GM21786 (cell line): ENCODE measurements around the gene STK11IP.

ENCODE experiments used
- ATAC-seq: cut with Tn5 transposase; IDR thresholded peaks from one replicate; pipeline ENCODE4 v1.9.1; 2021; ENCODE audit not compliant: unreplicated experiment

STK11IP gene, protein sequence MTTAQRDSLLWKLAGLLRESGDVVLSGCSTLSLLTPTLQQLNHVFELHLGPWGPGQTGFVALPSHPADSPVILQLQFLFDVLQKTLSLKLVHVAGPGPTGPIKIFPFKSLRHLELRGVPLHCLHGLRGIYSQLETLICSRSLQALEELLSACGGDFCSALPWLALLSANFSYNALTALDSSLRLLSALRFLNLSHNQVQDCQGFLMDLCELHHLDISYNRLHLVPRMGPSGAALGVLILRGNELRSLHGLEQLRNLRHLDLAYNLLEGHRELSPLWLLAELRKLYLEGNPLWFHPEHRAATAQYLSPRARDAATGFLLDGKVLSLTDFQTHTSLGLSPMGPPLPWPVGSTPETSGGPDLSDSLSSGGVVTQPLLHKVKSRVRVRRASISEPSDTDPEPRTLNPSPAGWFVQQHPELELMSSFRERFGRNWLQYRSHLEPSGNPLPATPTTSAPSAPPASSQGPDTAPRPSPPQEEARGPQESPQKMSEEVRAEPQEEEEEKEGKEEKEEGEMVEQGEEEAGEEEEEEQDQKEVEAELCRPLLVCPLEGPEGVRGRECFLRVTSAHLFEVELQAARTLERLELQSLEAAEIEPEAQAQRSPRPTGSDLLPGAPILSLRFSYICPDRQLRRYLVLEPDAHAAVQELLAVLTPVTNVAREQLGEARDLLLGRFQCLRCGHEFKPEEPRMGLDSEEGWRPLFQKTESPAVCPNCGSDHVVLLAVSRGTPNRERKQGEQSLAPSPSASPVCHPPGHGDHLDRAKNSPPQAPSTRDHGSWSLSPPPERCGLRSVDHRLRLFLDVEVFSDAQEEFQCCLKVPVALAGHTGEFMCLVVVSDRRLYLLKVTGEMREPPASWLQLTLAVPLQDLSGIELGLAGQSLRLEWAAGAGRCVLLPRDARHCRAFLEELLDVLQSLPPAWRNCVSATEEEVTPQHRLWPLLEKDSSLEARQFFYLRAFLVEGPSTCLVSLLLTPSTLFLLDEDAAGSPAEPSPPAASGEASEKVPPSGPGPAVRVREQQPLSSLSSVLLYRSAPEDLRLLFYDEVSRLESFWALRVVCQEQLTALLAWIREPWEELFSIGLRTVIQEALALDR

DNA sequence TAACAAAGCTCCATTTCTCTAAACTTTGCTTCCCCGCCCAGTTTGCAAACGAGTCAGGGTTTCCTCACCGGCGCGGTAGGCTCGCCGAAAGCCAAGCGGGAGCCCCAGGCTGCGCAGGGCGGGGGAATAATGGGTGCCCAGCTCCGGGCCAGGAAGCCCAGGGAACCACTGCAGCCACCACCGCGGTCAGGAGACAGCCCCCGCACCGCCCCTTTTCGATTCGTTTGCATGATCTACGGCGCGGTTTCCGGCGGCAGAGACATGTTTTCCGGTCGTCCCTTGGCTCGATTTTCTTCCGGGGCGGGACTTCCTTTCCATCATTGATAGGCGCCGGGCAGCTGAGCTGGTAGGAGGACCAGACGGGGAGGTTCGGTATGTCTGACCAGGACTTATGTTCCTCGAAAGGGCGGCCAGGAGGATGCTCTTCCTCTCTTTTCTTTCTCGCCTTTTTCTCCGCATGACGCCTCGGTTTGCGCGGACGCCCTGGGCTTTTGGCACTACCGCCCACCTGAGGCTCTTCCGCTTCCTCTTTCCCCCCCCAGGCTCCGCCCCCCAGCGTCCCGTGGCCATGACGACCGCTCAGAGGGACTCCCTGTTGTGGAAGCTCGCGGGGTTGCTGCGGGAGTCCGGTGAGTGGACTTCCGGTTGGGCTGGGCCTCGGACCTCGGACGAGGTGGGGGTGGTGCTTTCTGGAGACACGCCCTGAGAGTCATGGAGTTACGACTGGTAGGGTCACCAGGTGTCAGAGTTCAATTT, at the start of gene STK11IP:
STK11IP (plus strand) TSS at position 306 of the 756 bp plus-strand sequence; CDS start at position 569, 263 bp downstream.
- ATAC-seq = peak; percentile 92

DNA sequence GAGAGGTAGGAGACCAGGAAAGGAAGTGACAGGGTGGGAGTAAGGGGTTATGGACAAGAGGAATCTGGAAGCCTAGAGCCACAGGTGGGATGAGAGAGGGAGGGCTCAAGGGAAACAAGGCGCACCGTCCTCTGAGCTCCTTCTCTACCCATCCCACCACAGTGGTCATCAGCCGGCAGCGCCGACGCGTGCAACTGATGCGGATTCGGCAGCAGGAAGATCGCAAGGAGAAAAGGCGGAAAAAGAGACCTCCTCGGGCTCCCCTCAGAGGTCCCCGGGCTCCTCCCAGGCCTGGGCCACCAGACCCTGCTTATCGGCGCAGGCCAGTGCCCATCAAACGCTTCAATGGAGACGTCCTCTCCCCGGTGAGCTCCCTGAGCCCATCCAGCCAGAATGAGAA, 48.7 kb upstream of the STK11IP start:
- ATAC-seq = no peak

DNA sequence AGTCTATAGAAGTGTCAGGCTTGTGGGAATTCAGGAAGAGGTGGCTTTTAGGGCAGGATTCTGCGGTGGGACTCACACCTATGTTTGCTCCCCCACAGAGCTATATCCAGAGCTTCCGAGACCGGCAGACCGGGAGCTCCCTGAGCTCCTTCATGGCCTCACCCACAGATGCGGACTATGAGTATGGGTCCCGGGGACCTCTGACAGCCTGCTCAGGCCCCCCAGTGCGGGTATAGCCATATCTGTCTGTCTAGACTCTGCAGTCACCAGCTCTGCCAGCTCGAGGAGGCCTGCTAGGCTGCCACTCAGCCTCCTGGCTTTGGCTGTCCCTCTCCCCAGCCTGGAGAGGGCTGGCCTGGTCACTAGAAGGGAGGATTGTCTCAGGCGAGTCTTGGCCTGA, 48.0 kb upstream of the STK11IP start:
- no peak for ATAC-seq

DNA sequence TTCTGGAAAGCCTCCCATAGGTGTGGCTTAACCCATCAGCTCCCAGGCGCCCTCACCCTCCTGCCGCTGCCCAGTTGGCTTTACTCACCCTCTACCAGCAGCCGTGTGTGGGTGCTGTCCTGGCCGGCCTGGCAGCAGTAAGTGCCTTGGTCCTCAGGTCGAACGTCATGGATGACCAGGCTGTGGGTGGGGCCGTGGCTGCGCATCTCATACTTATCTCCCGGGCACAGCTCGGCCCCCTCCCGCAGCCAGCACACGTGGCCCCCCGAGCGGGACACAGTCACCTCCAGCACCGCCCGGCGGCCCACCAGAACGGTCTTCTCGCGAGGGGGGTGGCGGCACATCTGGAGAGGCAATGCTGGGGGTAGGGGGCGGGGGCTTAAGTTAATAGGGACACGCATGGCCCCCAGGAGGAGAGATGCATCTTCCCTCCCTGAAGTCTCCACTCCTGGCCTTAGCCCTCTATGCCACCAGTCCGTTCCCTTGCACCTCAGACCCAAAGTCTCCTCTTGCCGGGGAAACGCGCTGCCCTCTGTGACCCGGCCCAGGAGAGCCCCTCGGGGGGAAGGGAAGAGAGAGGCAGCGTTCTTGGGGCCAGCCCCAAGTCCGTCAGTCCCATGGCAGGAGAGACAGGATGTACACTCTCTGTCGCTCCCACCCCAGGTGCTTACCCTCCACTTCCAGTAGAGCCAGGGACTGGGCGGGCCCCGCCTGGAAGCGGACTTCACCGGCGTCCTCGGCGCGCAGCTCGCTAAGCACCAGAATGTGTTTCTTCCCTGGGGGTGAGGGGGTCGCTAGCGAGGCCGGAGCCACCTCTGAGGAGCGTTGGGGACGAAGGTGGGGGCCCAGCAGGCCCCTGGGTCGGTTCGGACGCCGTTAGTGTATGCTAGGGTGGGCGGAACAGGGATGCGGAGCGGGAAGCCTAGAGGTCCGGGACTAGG, 45.9 kb upstream of the STK11IP start:
- ATAC-seq = peak; percentile 22

DNA sequence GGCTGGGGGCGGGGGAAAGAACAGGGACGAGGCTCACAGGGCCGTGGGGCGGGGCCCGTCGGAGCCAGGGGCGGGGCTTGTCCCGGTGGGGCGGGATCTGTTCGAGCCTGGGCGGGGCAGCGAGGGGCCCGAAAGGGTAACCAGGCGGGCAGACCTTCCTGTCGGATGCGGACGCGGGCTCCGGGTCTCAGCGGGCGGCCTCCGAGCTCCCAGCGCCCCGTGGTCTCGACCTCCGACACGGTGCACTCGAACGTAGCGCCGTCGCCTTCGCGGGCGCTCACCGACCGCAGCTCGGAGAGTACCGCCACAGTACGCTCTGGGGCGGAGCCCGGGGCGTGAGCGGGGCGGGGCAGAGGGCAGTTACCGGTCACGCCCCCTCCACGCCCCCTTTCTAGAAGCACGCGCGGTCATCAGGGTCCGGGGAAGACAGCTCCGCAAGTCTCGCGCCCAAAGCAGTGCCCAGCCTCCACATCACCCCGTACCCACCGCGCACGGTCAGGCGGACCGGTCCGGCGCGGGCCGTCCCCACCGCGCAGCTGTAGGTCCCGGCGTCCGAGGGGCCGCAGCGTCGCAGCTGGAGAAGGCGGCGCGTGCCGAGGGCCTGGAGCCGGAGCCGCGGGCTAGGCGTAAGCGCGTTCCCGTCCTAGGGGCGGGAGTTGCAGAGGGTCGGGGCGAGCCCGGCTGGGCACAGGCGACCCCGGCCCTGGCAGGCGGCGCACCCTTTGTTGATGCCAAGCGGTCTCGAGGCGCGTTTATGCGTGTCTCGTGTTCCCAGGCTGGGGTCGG, 45.1 kb upstream of the STK11IP start:
- peak; percentile 93 for ATAC-seq

DNA sequence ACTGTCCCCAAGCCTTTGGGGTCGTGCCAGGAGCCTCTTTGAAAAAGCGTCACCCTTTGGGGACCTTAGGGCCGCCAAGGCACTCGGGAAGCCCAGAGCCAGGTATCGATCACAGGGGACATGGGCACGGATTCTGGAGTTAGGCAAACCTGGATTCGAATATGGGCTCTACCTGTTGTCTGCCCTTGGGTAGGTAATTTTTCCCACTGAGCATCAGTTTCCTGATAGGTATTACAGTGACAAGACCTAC, 44.6 kb upstream of the STK11IP start:
- no peak for ATAC-seq

DNA sequence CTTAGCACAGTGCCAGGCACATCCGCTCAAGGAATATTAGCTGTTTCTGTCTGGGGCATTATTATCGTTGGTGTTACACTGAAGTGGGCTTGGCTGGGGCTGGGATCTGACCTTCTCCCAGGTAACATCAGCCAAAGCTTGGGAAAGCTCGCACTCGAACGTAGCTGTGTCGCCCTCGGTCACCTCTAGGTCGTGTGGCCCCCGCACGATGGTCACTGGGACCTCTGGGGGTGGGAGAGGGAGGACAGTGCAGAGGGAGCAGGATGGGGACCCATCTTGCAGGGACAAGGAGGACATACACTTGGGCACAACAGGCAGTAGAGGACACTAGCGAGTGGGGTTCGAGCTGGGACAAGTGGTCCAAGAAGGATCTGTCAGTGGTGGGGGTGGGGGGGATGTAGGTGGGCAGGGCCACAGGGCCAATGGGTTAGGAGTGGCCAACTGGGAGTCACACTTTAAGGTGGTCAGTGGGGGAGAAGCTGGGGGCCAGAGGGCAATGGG, 44.1 kb upstream of the STK11IP start:
- ATAC-seq = no peak

DNA sequence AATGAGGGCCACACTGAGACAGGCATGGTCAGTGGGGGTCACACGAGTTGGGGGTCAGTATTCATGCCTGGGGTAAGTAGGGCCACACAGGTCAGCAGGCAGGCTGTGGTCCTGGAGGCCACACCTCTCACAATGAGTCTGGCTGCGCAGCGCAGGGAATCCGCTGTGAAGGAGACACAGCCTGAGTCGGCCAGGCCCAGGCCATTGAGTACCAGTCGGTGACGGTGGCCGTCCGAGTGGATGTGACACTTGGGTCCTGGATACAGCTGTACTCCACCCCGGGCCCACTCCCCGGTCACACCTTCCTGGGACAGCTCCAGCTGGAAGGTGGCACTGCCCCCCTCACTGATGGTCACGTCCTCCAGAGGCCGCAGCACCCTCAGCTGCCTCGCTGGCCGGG, 43.3 kb upstream of the STK11IP start:
- no peak for ATAC-seq

DNA sequence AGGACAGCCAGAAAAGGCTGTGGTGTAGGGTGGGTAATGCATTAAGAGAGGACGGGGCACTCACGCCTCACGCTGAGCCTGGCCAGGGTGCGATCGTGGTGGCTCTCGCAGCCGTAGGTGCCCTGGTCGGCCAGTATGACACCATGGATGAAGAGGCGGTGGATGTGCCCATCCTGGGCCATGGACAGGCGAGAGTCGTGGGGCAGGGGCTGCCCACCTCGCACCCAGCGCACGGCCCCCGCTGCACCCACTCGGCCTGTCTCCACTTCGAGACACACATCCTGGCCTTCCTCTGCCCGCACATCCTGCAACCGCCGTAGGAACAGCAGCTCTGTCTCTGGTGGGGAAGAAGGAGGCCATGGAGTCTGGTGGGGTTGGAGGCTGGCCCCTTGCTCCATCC, 41.7 kb upstream of the STK11IP start:
- ATAC-seq = no peak

DNA sequence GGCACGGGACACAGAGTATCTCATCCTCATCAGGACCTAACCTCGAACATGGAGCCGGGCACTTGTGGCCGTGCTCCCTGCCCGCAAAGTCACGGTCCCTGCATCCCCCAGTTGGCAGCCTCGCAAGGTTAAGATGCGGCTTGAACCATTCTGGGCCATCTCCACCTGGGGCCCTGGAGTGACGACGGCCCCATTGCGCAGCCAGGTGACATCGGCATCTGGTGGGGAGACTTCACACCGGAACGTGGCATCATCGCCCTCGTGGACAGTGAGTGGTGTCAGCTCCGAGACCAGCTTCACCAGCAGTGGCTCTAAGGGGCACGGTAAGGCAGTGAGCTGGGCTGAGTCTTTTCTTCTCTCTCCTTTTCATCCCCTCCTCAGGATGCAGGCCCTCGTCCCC, 41.2 kb upstream of the STK11IP start:
- ATAC-seq = no peak

DNA sequence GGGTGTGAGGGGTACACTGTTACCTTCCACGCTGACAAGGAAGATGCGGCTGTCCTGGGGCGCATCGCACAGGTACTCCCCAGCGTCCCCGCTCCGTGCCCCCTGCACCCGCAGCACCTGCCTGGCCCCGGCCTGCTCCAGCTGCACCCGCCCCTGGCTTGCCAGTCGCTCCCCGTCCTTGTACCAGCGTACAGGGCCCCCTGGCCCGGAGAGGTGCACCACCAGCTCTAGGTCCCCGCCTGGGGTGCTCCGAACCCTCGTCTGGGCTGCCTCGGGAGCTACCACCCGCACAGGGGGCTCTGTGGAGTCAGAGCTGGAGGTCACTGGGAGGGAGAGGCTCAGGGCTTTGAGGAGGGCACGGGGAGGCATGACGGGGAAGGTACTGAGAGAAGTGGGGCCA, 40.3 kb upstream of the STK11IP start:
- no peak for ATAC-seq

DNA sequence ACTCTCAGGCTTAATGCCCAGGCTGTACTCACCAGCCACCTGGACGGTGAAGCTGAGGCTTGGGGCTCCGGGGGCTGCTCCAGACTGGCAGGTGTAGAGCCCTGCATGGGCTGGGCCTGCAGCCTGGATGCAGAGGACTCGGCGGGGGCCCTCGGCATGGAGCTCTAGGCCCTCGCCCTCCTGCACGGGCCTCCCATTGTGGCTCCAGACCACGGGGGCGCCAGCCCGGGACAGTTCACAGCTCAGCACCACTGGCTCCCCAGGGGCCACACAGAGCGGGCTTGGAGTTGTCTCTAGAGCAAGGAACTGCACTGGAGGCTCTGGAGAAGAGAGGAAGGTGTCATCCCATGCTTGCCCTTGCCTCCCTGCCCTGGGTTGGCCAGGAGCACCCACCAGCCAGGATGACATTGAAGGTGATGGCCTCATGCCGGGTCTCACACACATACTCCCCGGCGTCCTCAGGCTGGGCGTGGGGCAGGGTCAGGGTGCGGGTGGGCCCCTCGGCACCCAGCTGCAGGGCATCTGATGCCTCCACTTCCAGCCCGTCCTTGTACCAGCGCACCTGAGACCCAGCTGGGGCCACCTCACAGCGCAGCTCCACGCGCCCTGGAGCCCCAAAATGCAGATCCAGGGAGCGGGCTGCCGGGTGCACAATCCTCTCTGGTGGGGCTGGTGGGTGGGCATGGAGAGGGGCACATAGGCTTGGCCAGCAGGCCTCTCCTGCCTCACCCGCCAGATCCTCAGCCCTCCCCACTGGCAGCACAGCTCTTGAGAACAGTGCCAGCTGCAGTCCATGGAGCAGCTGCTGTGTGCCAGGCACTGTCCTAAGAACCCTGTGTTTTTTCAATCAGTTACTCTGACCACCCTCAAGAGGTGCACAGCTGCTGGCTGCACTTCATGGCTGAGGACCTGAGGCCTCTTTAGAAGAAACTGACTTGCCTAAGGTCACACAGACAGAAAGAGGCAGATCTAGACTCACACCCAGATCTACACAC, 39.6 kb upstream of the STK11IP start:
- ATAC-seq = no peak

DNA sequence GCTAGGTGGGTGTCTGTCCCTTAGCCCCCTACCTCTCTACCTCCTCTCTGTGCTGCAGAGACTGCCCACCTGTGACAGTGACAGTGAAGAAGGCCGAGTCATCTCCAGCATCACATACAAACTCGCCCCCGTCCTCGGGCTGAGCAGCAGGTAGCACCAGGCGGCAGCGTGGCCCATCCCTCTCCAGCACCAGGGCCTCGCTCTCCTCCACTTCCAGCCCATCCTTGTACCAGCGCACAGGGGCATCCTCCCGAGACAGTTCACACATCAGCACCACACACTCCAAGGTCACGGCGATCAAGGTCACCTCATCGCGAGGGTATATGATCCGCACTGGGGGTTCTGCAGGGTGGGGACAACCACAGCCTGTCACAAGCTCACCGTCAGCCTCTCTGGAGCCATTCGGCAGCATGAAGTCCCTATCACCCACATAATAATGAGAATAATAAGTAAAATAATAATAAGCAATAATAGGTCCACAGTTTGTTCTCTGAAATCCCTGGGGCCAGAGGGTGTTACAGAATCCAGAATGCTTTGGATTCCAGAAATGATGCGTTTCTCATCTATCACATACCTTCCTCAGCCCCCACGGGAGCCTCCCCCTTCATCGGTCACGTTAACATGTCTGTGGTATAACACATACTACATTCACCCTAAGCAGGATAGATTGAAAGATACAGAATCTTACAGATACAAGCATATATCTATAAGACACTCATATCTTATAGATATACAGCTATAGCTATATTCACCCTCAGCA, 38.3 kb upstream of the STK11IP start:
- no peak for ATAC-seq

DNA sequence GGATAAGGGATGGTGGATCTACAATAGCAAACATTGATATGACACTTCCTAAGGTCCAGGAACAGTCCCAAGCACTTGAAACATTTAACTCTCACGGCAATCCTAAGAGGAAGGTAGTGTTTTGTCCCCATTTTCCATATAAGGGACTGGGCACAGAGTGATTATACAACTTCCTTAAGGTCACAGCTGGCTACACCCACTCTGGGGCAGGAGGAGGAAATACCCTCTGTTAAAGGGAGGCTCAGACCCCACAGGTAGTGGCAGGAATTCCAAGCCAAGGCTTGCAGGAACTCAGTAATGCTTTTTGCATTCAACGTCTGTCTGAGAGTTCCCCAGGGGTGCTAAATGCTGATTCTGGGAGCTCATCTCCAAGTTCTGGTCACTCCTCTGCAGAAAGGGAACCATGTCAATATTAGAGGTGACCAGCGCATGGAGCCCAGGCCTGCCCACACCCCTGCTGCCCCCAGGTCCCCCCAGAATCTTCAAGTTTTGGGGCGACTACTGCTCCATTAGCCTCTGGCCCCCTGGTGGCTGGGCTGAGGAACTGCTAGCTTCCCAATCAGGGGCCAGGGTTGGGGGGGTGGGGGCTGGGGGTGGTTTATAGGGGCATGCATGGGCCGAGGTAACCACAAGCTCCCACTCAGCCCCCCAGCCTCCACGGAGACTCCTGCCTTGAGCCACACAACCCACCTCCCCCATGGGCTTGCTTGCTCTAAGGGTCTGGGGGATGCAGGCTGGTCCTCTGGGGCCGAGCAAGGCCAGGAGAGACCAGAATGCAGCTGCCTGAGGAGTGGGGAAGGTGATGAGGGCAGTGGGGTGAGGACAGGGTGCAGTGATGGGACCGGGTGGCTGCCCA, 37.4 kb upstream of the STK11IP start:
- no peak for ATAC-seq

DNA sequence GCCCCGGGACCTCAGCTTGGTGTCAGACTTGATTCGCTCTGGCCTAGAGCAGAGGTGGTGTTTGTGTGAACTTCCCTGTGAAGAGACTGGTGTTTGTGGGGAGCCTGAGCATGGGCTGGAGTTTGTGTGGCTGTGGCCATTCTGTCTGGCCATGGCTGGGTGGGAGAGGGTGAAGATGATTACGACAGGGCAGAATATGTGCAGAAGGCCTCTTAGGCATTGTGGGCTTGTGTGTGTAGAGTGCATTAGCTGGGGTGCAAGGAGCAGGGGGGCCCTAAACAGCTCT, 36.8 kb upstream of the STK11IP start:
- ATAC-seq = no peak

DNA sequence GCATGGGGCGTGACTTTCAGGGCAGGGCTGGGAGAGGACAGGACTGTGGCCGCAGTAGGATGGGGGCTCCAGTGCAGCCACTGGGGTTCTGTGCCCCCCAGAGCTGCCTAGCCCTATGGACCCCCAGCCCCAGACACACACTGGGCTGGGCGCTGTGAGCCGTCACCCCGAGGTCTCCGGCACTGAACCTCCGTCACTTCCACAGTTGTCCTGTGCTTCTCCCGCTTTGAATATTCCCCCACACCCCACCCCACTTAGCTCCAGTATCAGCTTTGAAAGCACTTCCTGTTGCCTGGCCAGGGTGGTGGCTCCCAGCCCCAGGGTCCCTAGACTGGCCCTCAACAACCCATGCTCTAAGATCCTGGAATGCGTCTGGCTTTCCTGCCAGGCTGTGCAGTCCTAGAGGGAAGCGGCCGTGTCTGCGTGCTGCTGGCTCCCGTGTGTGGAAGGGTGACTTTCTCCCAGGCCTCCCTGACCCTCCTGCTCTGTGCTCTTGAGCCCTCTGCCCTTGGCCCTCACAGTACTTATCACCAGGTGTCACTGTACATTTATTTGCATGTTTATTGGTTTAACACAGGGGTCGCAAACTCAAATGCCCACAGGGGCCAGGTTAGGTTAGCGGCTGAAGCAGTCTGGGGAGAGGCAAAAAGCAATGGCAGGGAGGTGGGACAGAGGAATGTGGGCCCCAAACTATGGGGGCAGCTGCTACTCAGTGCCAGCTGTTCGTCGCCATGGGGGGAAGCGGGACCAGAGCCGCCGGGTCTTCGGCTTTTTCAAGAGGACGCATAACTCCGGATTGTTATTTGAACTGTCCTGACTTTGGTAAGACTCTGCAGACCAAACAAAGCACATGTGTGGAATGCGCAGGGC, 36.2 kb upstream of the STK11IP start:
- ATAC-seq = no peak
